Kasumi-1 (cell line): Measurements from ENCODE around the gene SPTBN1.
"Not testable (repeated sequence)": the region's sequence is repeated elsewhere in the genome, so short reads cannot be mapped to it uniquely, and the experiment has no call there.

ENCODE experiments used
- DNase-seq, 2 experiments: peaks; one replicate each; lab custom pipeline; 2025; lab: John Stamatoyannopoulos, UW

The SPTBN1 gene

GRCh38 chr2:54470266-54470938, 14.3 kb downstream of the SPTBN1 start:
- DNase-seq, result no peak

- no peak for DNase-seq
Observed at GRCh38 chr2:54471221-54471711, 15.1 kb downstream of the SPTBN1 start.

GRCh38 chr2:54473851-54474250, 17.7 kb downstream of the SPTBN1 start:
- no peak for DNase-seq

GRCh38 chr2:54475285-54475684, 19.2 kb downstream of the SPTBN1 start:
- no peak for DNase-seq

DNA sequence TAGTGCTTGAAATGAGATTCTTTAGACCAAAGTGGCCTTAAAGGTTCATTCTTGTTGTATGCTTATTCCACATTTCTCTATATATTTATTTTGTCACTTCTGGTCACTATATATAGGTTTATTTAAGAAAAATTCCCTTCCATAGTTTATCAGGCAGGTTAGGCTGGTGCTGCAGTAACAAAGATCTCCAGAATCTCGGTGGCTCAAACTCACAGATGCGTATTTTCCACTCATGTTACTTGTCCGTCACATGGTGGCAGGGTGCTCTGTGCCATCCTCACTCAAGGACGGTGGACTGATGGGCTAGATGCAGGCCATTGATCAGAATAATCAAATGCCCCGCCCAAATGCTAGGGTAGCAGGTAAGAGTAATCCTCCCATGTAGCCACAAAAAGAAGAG, 19.8 kb downstream of the SPTBN1 start:
- no peak for DNase-seq

- DNase-seq, result no peak
Observed at GRCh38 chr2:54476852-54477251, 20.7 kb downstream of the SPTBN1 start.

GRCh38 chr2:54477896-54478295, 21.8 kb downstream of the SPTBN1 start:
- DNase-seq, result no peak

- DNase-seq, result no peak
Observed at GRCh38 chr2:54478899-54479298, 22.8 kb downstream of the SPTBN1 start.

DNA sequence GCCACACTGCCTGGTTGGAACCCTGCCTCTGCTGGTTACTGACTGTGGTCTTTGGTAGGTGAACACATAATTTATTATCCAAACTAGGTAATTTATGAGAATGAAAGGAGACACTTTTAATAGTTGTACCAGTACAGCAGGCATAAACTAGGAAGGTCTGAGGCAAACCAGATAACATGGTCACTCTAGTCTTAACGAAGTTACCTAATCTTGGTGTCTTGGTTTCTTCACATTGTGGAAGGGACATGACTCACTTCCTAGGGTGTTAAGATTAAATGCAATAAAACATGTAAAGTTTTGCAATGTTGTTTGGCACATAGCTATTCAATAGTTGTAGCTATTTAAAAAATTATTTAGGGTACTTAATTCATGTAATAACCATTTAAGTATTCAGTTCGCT, 23.3 kb downstream of the SPTBN1 start:
- DNase-seq, result no peak

DNA sequence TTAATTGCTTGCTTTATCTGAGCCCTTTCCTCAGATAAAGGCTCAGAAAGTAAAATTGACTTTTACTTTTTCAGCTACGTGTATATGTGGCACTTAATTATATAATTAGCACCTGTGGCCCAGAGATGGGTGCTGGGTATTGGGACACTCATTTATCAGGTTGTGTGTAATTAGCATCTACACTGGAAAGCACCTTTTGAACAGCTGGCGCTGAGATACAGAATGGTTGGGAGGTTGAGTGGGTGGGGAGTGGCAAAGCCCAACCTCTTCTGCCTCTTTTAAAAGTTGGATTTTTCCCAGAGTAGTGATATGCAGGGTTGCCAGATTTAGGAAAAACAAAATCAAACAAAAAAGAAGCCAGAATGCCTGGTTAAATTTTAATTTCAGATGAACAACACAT, 23.9 kb downstream of the SPTBN1 start:
- DNase-seq, result no peak

- DNase-seq, result no peak
Observed at GRCh38 chr2:54481686-54482085, 25.6 kb downstream of the SPTBN1 start.

DNA sequence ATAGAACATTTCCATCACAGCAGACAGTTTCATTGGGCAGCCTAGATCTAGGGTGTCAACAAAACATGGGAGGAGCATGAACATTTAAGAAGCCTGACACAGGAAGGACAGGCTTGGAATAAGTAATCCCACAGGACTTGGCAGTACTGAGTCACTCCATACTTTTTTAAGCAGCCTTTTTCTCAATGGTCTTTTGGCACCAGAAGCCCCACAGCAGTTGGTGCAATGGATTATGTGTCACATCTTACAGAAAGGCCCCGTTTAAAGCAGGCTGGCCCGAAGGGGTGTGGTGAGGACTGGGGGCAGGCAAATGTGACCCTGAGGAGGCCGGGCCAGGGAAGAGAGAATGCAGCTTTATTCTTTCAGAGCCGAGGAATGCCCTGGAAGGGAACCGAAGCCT, 26.6 kb downstream of the SPTBN1 start:
- no peak for DNase-seq

GRCh38 chr2:54483426-54483825, 27.3 kb downstream of the SPTBN1 start:
- no peak for DNase-seq

GRCh38 chr2:54485756-54486155, 29.6 kb downstream of the SPTBN1 start:
- DNase-seq, result not testable (repeated sequence)

DNA sequence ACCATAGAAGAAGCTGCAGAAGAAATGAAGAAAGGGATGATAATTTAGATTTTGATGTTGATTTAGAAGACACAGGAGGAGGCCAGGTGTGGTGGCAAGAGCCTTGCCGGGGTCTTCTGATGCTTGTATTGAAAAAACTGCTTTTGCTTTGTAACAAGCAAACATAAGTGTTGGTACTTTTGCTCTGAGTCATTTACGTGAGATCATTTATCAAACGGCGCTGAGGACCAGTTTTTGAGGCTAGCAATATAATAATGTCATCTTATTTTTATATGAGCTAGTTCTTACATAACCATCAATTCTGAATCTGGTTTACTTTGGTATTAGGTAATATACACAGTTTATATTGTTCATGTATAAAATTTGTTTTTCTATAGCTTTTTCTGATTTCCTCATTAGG, 30.6 kb downstream of the SPTBN1 start:
- DNase-seq, result no peak

GRCh38 chr2:54490863-54491262, 34.7 kb downstream of the SPTBN1 start:
- DNase-seq, result no peak

GRCh38 chr2:54492335-54492734, 36.2 kb downstream of the SPTBN1 start:
- no peak for DNase-seq

DNA sequence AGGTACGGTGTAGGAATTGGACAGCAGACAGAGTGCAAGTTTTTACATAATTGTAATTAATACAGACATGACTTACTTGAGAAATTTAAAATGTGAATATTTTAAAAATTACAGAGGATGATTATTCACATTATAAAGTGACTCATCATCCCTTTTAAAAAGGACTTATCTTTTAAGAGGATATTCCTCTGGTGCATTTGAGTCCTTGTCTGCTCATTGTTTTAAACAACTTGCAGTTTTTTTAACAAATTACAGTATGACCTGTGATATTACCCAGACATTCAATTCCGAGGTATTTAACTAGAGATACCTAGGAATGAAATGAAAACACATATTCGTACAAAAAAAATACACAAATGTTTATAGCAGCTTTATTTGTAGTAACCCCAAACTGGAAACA, 38.0 kb downstream of the SPTBN1 start:
- DNase-seq, result no peak

GRCh38 chr2:54496920-54497319, 40.8 kb downstream of the SPTBN1 start:
- no peak for DNase-seq

DNA sequence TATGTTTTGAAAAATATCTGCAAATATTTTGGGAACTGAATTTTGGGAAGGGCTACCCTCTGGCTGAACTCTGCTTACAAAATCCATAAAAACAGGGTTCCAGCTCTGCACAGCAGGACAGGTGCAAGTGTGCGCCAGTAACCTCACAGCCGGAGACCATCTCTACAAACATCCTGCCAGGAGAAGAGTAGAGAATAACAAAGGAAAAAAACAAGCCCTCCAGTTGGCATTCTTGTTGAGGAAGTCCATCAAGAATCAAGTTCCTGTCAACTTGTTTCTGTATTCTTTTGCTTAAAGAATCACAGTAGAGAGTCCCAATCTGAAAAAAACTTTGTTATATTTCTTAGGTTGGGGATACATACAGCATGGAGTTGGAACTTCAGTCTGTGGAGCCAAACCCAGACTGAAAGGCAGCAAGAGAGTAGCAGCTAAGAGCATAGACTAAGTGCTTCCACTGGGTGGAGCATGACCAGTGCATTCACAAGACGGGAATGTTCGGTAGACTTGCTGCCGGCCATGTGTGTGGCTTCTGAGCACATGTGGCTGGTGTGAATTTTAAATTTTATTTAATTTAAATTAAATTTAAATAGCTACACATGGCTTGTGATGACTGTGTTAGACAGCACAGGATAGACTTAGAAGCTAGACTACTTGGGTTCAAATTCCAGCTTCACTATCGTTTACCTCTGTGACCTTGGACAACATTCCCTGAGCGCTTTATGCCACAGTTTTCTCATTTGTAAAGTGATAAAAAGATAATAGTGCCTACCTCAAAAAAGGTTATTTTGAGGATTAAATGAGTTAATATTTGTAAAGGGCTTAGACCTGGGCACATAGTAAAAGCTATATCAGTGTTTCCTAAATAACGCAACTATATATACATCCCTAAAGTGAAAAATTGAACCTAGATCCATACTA, 41.9 kb downstream of the SPTBN1 start:
- peak; percentile 33 to 38 for DNase-seq

DNA sequence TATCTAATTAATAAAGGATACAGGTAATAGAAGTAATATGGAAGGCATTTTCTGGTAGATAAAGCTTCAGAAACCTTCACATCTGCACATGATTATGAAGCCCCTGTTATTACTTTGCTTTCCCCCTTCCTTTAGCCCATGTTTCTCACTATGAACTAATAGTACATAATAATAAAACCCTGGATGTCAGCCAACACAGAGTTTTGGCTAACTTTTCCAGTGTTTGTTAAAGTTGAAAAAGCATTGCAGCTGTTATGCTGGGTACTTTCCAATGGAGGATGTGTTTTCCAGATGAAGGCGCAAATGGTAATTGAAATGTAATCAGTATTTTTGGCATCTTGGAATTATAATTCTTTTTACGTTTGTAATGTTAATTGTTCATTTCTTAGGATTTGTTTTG, 43.5 kb downstream of the SPTBN1 start:
- no peak for DNase-seq

- no peak for DNase-seq
Observed at GRCh38 chr2:54500404-54501205, 44.5 kb downstream of the SPTBN1 start.
